HCEC 1CT (cell line): ENCODE results near the gene MAP3K7CL.
A peak's percentile ranks its signal among the peaks of the same experiment; 100 is the strongest.
"Not testable (repeated sequence)": the region's sequence is repeated elsewhere in the genome, so short reads cannot be mapped to it uniquely, and the experiment has no call there.

Experiments used
- DNase-seq: peaks from one replicate; pipeline ENCODE4 v3.0.0-alpha.2; 2017

Gene MAP3K7CL

GRCh38 chr21:29133796-29134195 lies 3.4 kb downstream of the MAP3K7CL start:
- no peak for DNase-seq

- DNase-seq, result no peak
These were observed 5.0 kb downstream of the MAP3K7CL start for GRCh38 chr21:29135481-29135880.

- DNase-seq, result no peak
These were observed 5.6 kb downstream of the MAP3K7CL start for GRCh38 chr21:29136033-29136432.

- DNase-seq, result peak; percentile 72
These were observed 14.4 kb downstream of the MAP3K7CL start for GRCh38 chr21:29144736-29145353.

- peak; percentile 98 for DNase-seq
These were observed 14.9 kb downstream of the MAP3K7CL start for GRCh38 chr21:29145354-29145782.

- no peak for DNase-seq
These were observed 15.5 kb downstream of the MAP3K7CL start for GRCh38 chr21:29145852-29146453.

- no peak for DNase-seq
These were observed 16.3 kb downstream of the MAP3K7CL start for GRCh38 chr21:29146726-29147125.

GRCh38 chr21:29148530-29148929 lies 18.1 kb downstream of the MAP3K7CL start:
- DNase-seq, result no peak

- peak; percentile 76 for DNase-seq
These were observed 19.5 kb downstream of the MAP3K7CL start for GRCh38 chr21:29149808-29150425.

- no peak for DNase-seq
These were observed 21.5 kb downstream of the MAP3K7CL start for GRCh38 chr21:29151931-29152330.

GRCh38 chr21:29152916-29153315 lies 22.5 kb downstream of the MAP3K7CL start:
- no peak for DNase-seq

- no peak for DNase-seq
These were observed 23.8 kb downstream of the MAP3K7CL start for GRCh38 chr21:29154270-29154669.

GRCh38 chr21:29155118-29155932 lies 24.9 kb downstream of the MAP3K7CL start:
- DNase-seq, result peak; percentile 35

GRCh38 chr21:29155933-29156260 lies 25.5 kb downstream of the MAP3K7CL start:
- no peak for DNase-seq

- DNase-seq, result no peak
These were observed 26.6 kb downstream of the MAP3K7CL start for GRCh38 chr21:29157080-29157479.

- no peak for DNase-seq
These were observed 29.4 kb downstream of the MAP3K7CL start for GRCh38 chr21:29159842-29160241.

- DNase-seq, result peak; percentile 86
These were observed 32.4 kb downstream of the MAP3K7CL start for GRCh38 chr21:29162825-29163224.

GRCh38 chr21:29163341-29164115 lies 33.1 kb downstream of the MAP3K7CL start:
- DNase-seq, result peak; percentile 33

- peak; percentile 85 for DNase-seq
These were observed 34.0 kb downstream of the MAP3K7CL start for GRCh38 chr21:29164323-29164942.

GRCh38 chr21:29166323-29166722 lies 35.9 kb downstream of the MAP3K7CL start:
- no peak for DNase-seq

- DNase-seq, result no peak
These were observed 36.4 kb downstream of the MAP3K7CL start for GRCh38 chr21:29166853-29167252.

GRCh38 chr21:29167481-29167880 lies 37.0 kb downstream of the MAP3K7CL start:
- not testable (repeated sequence) for DNase-seq
